H1 (cell line): ENCODE results near the gene ATXN2. TPM values are rescaled to one million over a fixed set of nuclear protein-coding genes. Genes with fewer than 3 reads are reported as not detected.

Experiments
- CTCF ChIA-PET: fragments of 300-600 bp; sonication (Branson Sonifier 250); formaldehyde crosslinking; loops from one replicate; lab custom pipeline; 2021; ENCODE audit not compliant: partially characterized antibody; lab: Charles Lee
- POLR2A ChIA-PET: fragments of 300-600 bp; sonication (Branson Sonifier 250); formaldehyde crosslinking; loops from one replicate; lab custom pipeline; 2021; ENCODE audit warnings: inconsistent platforms; ENCODE audit not compliant: partially characterized antibody; lab: Charles Lee
- DNase-seq, 2 experiments: peaks; one replicate each; pipeline versions ENCODE4 v3.0.0 to v3.0.0-alpha.2; 2010 to 2022; ENCODE audit warnings: low spot score in 2 of 2, low read depth in 1 of 2, mixed read lengths in 1 of 2
- FAIRE-seq: peaks from 2 replicates; lab custom pipeline; 2011; peaks lifted over from hg19 to GRCh38; lab: Jason Lieb, UNC
- H2AFZ ChIP-seq: 2 replicates; pipeline ENCODE4 v1.8.1; 2012; ENCODE audit warnings: low read length, inconsistent platforms
- H2AK5ac ChIP-seq: 2 replicates; pipeline ENCODE4 v1.6.1; 2013; ENCODE audit warnings: low read depth, low read length
- H2BK120ac ChIP-seq: replicated peaks from 2 replicates; pipeline ENCODE3; 2013; ENCODE audit warnings: low read depth, low read length, inconsistent platforms
- H2BK12ac ChIP-seq: 2 replicates; pipeline ENCODE4 v1.6.1; 2013; ENCODE audit warnings: low read depth, low read length
- H2BK15ac ChIP-seq: 2 replicates; pipeline ENCODE4 v1.6.1; 2013; ENCODE audit warnings: low read length
- H2BK20ac ChIP-seq: 2 replicates; pipeline ENCODE4 v1.6.1; 2013; ENCODE audit warnings: low read length
- H2BK5ac ChIP-seq: 2 replicates; pipeline ENCODE4 v1.6.1; 2013; ENCODE audit warnings: low read depth, low read length
- H3K14ac ChIP-seq: 2 replicates; pipeline ENCODE4 v1.6.1; 2013; ENCODE audit warnings: inconsistent platforms; ENCODE audit not compliant: insufficient read length
- H3K18ac ChIP-seq: 2 replicates; pipeline ENCODE4 v1.6.1; 2013; ENCODE audit warnings: low read length; ENCODE audit errors: extremely low read depth
- H3K23ac ChIP-seq: 2 replicates; pipeline ENCODE4 v1.6.1; 2013; ENCODE audit warnings: inconsistent platforms; ENCODE audit not compliant: insufficient read length
- H3K23me2 ChIP-seq: 2 replicates; pipeline ENCODE4 v1.6.1; 2013; ENCODE audit warnings: low read depth, low read length
- H3K27ac ChIP-seq: 2 replicates; pipeline ENCODE4 v1.6.1; 2011; ENCODE audit warnings: low read depth, low read length, inconsistent platforms
- H3K27me3 ChIP-seq, 4 experiments: replicated peaks in 1 of 4; 1 replicate in 1 of 4; 2 replicates in 3 of 4; pipeline versions ENCODE4 v1.6.1 to v1.8.1; 2011 to 2013; ENCODE audit warnings: low read length in 3 of 4, mild to moderate bottlenecking in 3 of 4, inconsistent platforms in 2 of 4, mixed read lengths in 2 of 4, moderate library complexity in 1 of 4; ENCODE audit not compliant: control insufficient read depth in 3 of 4, insufficient read depth in 3 of 4; ENCODE audit errors: extremely low read depth in 1 of 4
- H3K36me3 ChIP-seq, 4 experiments: 2 replicates each; pipeline versions ENCODE4 v1.6.1 to v1.8.1; 2011 to 2013; ENCODE audit warnings: mild to moderate bottlenecking in 4 of 4, low read length in 3 of 4, moderate library complexity in 2 of 4, control low read depth in 1 of 4, inconsistent platforms in 1 of 4; ENCODE audit not compliant: insufficient read depth in 4 of 4, control insufficient read depth in 2 of 4
- H3K4ac ChIP-seq: replicated peaks from 2 replicates; pipeline ENCODE3; 2013; ENCODE audit warnings: low read length, low read depth, mixed read lengths, inconsistent platforms; ENCODE audit not compliant: insufficient read length
- H3K4me1 ChIP-seq, 4 experiments: replicated peaks in 1 of 4; 1 replicate in 1 of 4; 2 replicates in 3 of 4; pipeline versions ENCODE4 v1.6.1 to v1.8.1; 2011 to 2013; ENCODE audit warnings: low read length in 3 of 4, inconsistent platforms in 2 of 4, mixed read lengths in 1 of 4; ENCODE audit not compliant: insufficient read depth in 4 of 4, control insufficient read depth in 3 of 4
- H3K4me2 ChIP-seq, 2 experiments: 2 replicates each; pipeline versions ENCODE4 v1.6.1 to v1.8.1; 2011 to 2013; ENCODE audit warnings: low read depth in 2 of 2, low read length in 2 of 2, control low read depth in 1 of 2, inconsistent platforms in 1 of 2, mild to moderate bottlenecking in 1 of 2; ENCODE audit not compliant: insufficient read depth in 1 of 2
- H3K4me3 ChIP-seq, 4 experiments: fragments of 200-600, 300-600 bp in 1 of 4; sonication (generic), shearing (Covaris generic), sonication (Bioruptor Twin) in 1 of 4; 2 replicates each; pipeline versions ENCODE4 v1.5.1 to v1.8.1; 2011 to 2016; ENCODE audit warnings: low read length in 4 of 4, low read depth in 3 of 4, control low read depth in 2 of 4, inconsistent platforms in 2 of 4, mild to moderate bottlenecking in 2 of 4, mixed read lengths in 1 of 4, moderate library complexity in 1 of 4; ENCODE audit not compliant: insufficient read depth in 2 of 4; ENCODE audit errors: extremely low read depth in 1 of 4
- H3K56ac ChIP-seq: replicated peaks from 2 replicates; pipeline ENCODE3; 2013; ENCODE audit warnings: low read depth, mild to moderate bottlenecking, mixed read lengths, low read length, inconsistent platforms; ENCODE audit not compliant: insufficient read length
- H3K79me1 ChIP-seq: 2 replicates; pipeline ENCODE4 v1.6.1; 2013; ENCODE audit warnings: low read depth, low read length, control low read depth
- H3K79me2 ChIP-seq, 2 experiments: 2 replicates each; pipeline versions ENCODE4 v1.6.1 to v1.8.1; 2012 to 2013; ENCODE audit warnings: low read length in 2 of 2, mild to moderate bottlenecking in 2 of 2, inconsistent platforms in 1 of 2; ENCODE audit not compliant: insufficient read depth in 2 of 2, control insufficient read depth in 1 of 2
- H3K9ac ChIP-seq, 4 experiments: replicated peaks in 1 of 4; 1 replicate in 1 of 4; 2 replicates in 3 of 4; pipeline versions ENCODE4 v1.6.1 to v1.8.1; 2011 to 2013; ENCODE audit warnings: low read depth in 3 of 4, low read length in 3 of 4, control low read depth in 2 of 4, mild to moderate bottlenecking in 2 of 4, moderate library complexity in 2 of 4, inconsistent platforms in 1 of 4; ENCODE audit errors: extremely low read depth in 1 of 4
- H3K9me3 ChIP-seq, 2 experiments: 2 replicates each; pipeline versions ENCODE4 v1.6.1 to v1.8.1; 2012 to 2013; ENCODE audit warnings: mild to moderate bottlenecking in 2 of 2, moderate library complexity in 2 of 2, control low read depth in 1 of 2, inconsistent platforms in 1 of 2, low read depth in 1 of 2, low read length in 1 of 2, mixed read lengths in 1 of 2; ENCODE audit not compliant: insufficient read depth in 2 of 2
- H4K20me1 ChIP-seq, 2 experiments: replicated peaks in 1 of 2; 2 replicates each; pipeline versions ENCODE3 to v1.8.1; 2011 to 2013; ENCODE audit warnings: inconsistent platforms in 2 of 2, low read length in 2 of 2, mild to moderate bottlenecking in 1 of 2; ENCODE audit not compliant: insufficient read depth in 2 of 2, control insufficient read depth in 1 of 2
- H4K5ac ChIP-seq: 2 replicates; pipeline ENCODE4 v1.6.1; 2013; ENCODE audit warnings: low read length, low read depth, mixed read lengths, inconsistent platforms; ENCODE audit not compliant: insufficient read length
- H4K8ac ChIP-seq: 2 replicates; pipeline ENCODE4 v1.8.0; 2013; ENCODE audit warnings: mild to moderate bottlenecking, moderate library complexity, low read length, inconsistent platforms; ENCODE audit not compliant: insufficient read depth; ENCODE audit errors: extremely low read depth
- H4K91ac ChIP-seq: replicated peaks from 2 replicates; pipeline ENCODE3; 2013; ENCODE audit warnings: low read length, mixed read lengths, inconsistent platforms; ENCODE audit not compliant: insufficient read length
- HDAC6 ChIP-seq: IDR thresholded peaks from one replicate; pipeline ENCODE4 v1.7.1; 2012; ENCODE audit warnings: low read depth, mild to moderate bottlenecking, inconsistent platforms, low read length, moderate library complexity
- SP4 ChIP-seq: IDR thresholded peaks from 2 replicates; pipeline ENCODE4 v1.6.1; 2012; ENCODE audit warnings: low read length, inconsistent platforms
- USF2 ChIP-seq: IDR thresholded peaks from 2 replicates; pipeline ENCODE4 v1.6.1; 2011; ENCODE audit warnings: low read length, improper control_type of control experiment
- WGBS, 2 experiments: shearing (Covaris generic) in 1 of 2; methylation state at CpG; one replicate each; pipeline versions ENCODE4 v1.1.6 to v1.1.7; 2013 to 2015; ENCODE audit warnings: low lambda C conversion rate in 2 of 2, mixed read lengths in 2 of 2, inconsistent platforms in 1 of 2, low coverage in 1 of 2, missing lambda C conversion rate in 1 of 2; ENCODE audit not compliant: insufficient replicate concordance in 2 of 2, insufficient coverage in 1 of 2, insufficient read length in 1 of 2; ENCODE audit errors: extremely low coverage in 1 of 2, missing lambda C conversion rate in 1 of 2; 5-methylcytosine and 5-hydroxymethylcytosine counted together
- polyA plus RNA-seq, 7 experiments: library from polyadenylated mRNA; depleted of rRNA in 3 of 7; stranded (reverse) in 5 of 7; unstranded in 2 of 7; fragments of >200 nt in 5 of 7; fragments of 200-250 nt in 2 of 7; gene quantifications; 1 replicate in 5 of 7; 2 replicates in 1 of 7; 4 replicates in 1 of 7; pipeline versions ENCODE4 v1.2.1 to v1.2.3, GENCODE V29; 2011 to 2013; ENCODE audit warnings: missing spikeins in 2 of 7, mixed read lengths in 2 of 7
- total RNA-seq: library from RNA; stranded (reverse); fragmentation: NEBNext Ultra II Directional; extraction: Animal tissue kit (Norgen Biotek cat#: 25700); gene quantifications from 2 replicates; pipeline ENCODE4 v1.2.1, GENCODE V29; 2021

ATXN2 gene
- total and polyA plus RNA-seq, 2 of the 8 experiments (the other 6 are each of a cell fraction or from before 2014, with no cell fraction given) = 46.6 to 80.7 TPM

DNA sequence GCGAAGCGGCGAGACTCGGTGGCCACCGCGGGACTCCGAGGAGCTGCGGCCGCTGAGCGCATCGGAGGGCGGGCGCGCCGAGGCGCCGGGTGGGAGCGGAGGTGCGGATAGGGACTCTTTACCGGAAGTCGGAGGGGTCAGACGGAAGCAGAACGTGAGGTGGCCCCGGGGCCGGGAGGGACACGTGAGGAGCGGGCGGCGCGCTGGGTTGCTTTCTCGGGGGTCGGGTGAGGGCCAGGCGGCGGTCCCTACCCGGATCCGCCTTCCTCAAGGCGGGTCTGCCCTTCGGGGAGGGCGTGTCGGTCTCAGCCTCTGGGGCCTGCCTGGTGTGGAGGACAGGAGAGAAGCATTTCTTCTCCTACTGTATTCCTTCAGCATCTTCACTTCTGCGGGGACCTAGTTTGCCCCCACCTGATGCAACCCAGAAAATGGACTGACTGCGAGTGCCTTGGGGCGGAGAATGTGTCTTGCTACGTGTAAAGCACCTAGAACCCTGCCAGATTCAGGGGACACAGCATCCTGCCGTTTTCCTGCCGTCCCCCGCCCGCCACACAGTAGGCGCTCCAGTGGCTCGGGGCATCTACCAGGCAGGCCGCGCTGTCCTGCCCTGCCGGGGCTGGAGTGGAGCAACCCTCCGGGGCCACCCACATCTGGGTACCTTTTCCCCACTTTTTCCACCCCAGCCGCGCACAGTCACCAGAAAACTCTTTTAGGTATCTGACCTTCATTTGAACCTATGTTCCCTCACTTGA is 514 bp upstream of the ATXN2 start:
- Histone ChIP-seq H2BK120ac (no peak overlapping the region), H3K18ac (peak overlapping the region; percentile 87), H2BK12ac (no peak overlapping the region), H3K27ac (peak overlapping the region; percentile 99), H3K4me3 (peak overlapping the region; percentile 77 to 94 (median 90)), H3K4me1 (peaks cover 0 to 6% (median 1%) of the 10 kb centered on the region in 4 experiments; a peak in 4 of 7 replicates), H3K36me3 (no peaks in the 10 kb centered on the region), H3K23ac (no peak overlapping the region), H4K5ac (peak overlapping the region; percentile 95), H3K23me2 (peaks cover 15% of the 10 kb centered on the region), H3K79me2 (peaks cover 4 to 38% of the 10 kb centered on the region in 2 experiments), H3K14ac (no peak overlapping the region), H3K9me3 (no peaks in the 10 kb centered on the region), H2AFZ (peak overlapping the region; percentile 58; the same call in 1 of the 2 replicates), H3K9ac (peak overlapping the region; percentile 60 to 98 (median 94)), H3K4ac (peak overlapping the region; percentile 17), H3K27me3 (no peaks in the 10 kb centered on the region), H2BK15ac (no peak overlapping the region), H4K8ac (peak overlapping the region; percentile 95; the same call in 1 of the 2 replicates), H4K91ac (peak overlapping the region; percentile 98), H2AK5ac (no peak overlapping the region), H2BK20ac (no peak overlapping the region), H3K79me1 (no peaks in the 10 kb centered on the region), H4K20me1 (peaks cover 0 to 16% of the 10 kb centered on the region in 2 experiments), H3K56ac (peak overlapping the region; percentile 92), H2BK5ac (peak overlapping the region; percentile 97), H3K4me2 (peak overlapping the region; percentile 87 to 91)
- ChIA-PET CTCF (no interaction called here), POLR2A (interaction anchor here (0.6 to 0.8 kb wide), 4 partner anchors 12 to 195 kb away, joined by 3 to 5 read pairs (median 3); no protein-coding TSS in a partner anchor)
- FAIRE-seq = no peak
- peak; percentile 81 to 96 for DNase-seq
- 5% methylated on average over 33 of the region's 56 CpGs; no CpG with 5 or more reads in 1 of the 2 experiments for WGBS, 2 experiments
- TF ChIP-seq SP4 (no peak), USF2 (peak; percentile 80), HDAC6 (no peak)
